GM12878 (cell line): ENCODE results near the gene SNAP23. TPM values are rescaled to one million over a fixed set of nuclear protein-coding genes. Genes with fewer than 3 reads are reported as not detected.

Experiments
- ASH2L ChIP-seq: fragments of 300-600, 200-600 bp; sonication (generic); IDR thresholded peaks from 2 replicates; pipeline ENCODE4 v1.6.1; 2017; ENCODE audit warnings: low read depth, mild to moderate bottlenecking, borderline replicate concordance
- BHLHE40 ChIP-seq, 2 experiments: fragments of 450-650 bp in 1 of 2; IDR thresholded peaks; 2 replicates each; pipeline ENCODE4 v1.6.1; 2011 to 2017; ENCODE audit warnings: low read depth in 2 of 2, borderline replicate concordance in 1 of 2, improper control_type of control experiment in 1 of 2, low read length in 1 of 2, mild to moderate bottlenecking in 1 of 2
- BRCA1 ChIP-seq: IDR thresholded peaks from 2 replicates; pipeline ENCODE4 v1.6.1; 2011; ENCODE audit warnings: low read depth, low read length, improper control_type of control experiment
- CEBPB ChIP-seq, 2 experiments: fragments of 150-350 bp in 1 of 2; IDR thresholded peaks; 2 replicates each; pipeline ENCODE4 v1.6.1; 2012 to 2014; ENCODE audit warnings: low read depth in 2 of 2, low read length in 2 of 2, borderline replicate concordance in 1 of 2, inconsistent platforms in 1 of 2
- CHD2 ChIP-seq: IDR thresholded peaks from 2 replicates; pipeline ENCODE4 v1.6.1; 2011; ENCODE audit warnings: low read depth, low read length, improper control_type of control experiment, borderline replicate concordance
- KDM1A ChIP-seq: fragments of 200-600 bp; sonication (generic); IDR thresholded peaks from 2 replicates; pipeline ENCODE4 v1.6.1; 2016; ENCODE audit warnings: borderline replicate concordance
- NFYB ChIP-seq: IDR thresholded peaks from 2 replicates; pipeline ENCODE4 v1.6.1; 2011; ENCODE audit warnings: low read depth, mild to moderate bottlenecking, low read length, improper control_type of control experiment, moderate library complexity; ENCODE audit not compliant: insufficient read depth
- NR2C2 ChIP-seq: IDR thresholded peaks from 2 replicates; pipeline ENCODE4 v1.6.1; 2011; ENCODE audit warnings: borderline replicate concordance, low read depth; ENCODE audit not compliant: control insufficient read depth, insufficient read length
- RB1 ChIP-seq: fragments of 450-650 bp; formaldehyde crosslinking; IDR thresholded peaks from 2 replicates; pipeline ENCODE4 v1.6.1; 2017; ENCODE audit warnings: mild to moderate bottlenecking, borderline replicate concordance
- RELA ChIP-seq: fragments of 450-650 bp; IDR thresholded peaks from 2 replicates; pipeline ENCODE4 v1.8.0; 2014; ENCODE audit warnings: borderline replicate concordance; ENCODE audit not compliant: partially characterized antibody
- RUNX3 ChIP-seq: IDR thresholded peaks from 2 replicates; pipeline ENCODE4 v1.6.1; 2012; ENCODE audit warnings: low read length, inconsistent platforms
- SIX5 ChIP-seq: IDR thresholded peaks from 2 replicates; pipeline ENCODE4 v1.6.1; 2011; ENCODE audit warnings: mild to moderate bottlenecking, low read depth, low read length, moderate library complexity; ENCODE audit not compliant: severe bottlenecking
- SRF ChIP-seq, 2 experiments: IDR thresholded peaks; 2 replicates each; pipeline ENCODE4 v1.6.1; 2011; ENCODE audit warnings: low read depth in 2 of 2, low read length in 2 of 2, mild to moderate bottlenecking in 1 of 2, moderate library complexity in 1 of 2
- ZNF24 ChIP-seq: fragments of 450-650 bp; IDR thresholded peaks from 2 replicates; pipeline ENCODE4 v1.6.1; 2017; ENCODE audit warnings: antibody characterized with exemption, mild to moderate bottlenecking
- ZNF622 ChIP-seq: fragments of 450-650 bp; IDR thresholded peaks from 2 replicates; pipeline ENCODE4 v1.6.1; 2017; ENCODE audit warnings: mild to moderate bottlenecking, inconsistent platforms
- ZSCAN29 ChIP-seq: fragments of 450-650 bp; IDR thresholded peaks from 2 replicates; pipeline ENCODE4 v1.6.1; 2017; ENCODE audit warnings: mild to moderate bottlenecking, moderate library complexity
- polyA plus RNA-seq, 11 experiments: library from polyadenylated mRNA; depleted of rRNA in 4 of 11; unstranded in 6 of 11; stranded (reverse) in 5 of 11; fragments of >200 nt; fragmentation: Nextera tagmentation in 4 of 11; fragmentation: Illumina TruSeq in 1 of 11; extraction: Ambion mirVana in 4 of 11; extraction: Trizol in 1 of 11; gene quantifications; 1 replicate in 1 of 11; 2 replicates in 10 of 11; pipeline versions ENCODE4 v1.2.1 to v1.2.3, GENCODE V29; 2011 to 2016; ENCODE audit warnings: inconsistent platforms in 2 of 11, missing spikeins in 2 of 11, low read depth in 1 of 11
- total RNA-seq, 4 experiments: library from RNA; depleted of rRNA in 3 of 4; stranded (reverse); fragments of >200 nt in 3 of 4; fragmentation: Illumina TruSeq in 1 of 4; extraction: Trizol in 1 of 4; gene quantifications; 2 replicates each; pipeline versions ENCODE4 v1.2.1 to v1.2.3, GENCODE V29; 2013 to 2021
- TF ChIP-seq, protein P1 (sequence below): fragments of 450-650 bp; formaldehyde crosslinking; IDR thresholded peaks from 2 replicates; pipeline ENCODE4 v1.4.0; 2022; ENCODE audit warnings: mild to moderate bottlenecking, moderate library complexity
- TF ChIP-seq, protein P2 (sequence below): IDR thresholded peaks from 2 replicates; pipeline ENCODE4 v1.6.1; 2011; ENCODE audit warnings: borderline replicate concordance, low read depth, mild to moderate bottlenecking, moderate library complexity, low read length; ENCODE audit not compliant: insufficient read depth, poor library complexity, severe bottlenecking
- TF ChIP-seq, protein P3 (sequence below): fragments of 450-650 bp; IDR thresholded peaks from 2 replicates; pipeline ENCODE4 v1.6.1; 2016; ENCODE audit warnings: mild to moderate bottlenecking
- TF ChIP-seq, protein P4 (sequence below): fragments of 450-650 bp; IDR thresholded peaks from 2 replicates; pipeline ENCODE4 v1.6.1; 2016; ENCODE audit warnings: mild to moderate bottlenecking

Gene SNAP23
- total and polyA plus RNA-seq, 10 of the 15 experiments (the other 5 are each of a cell fraction or from before 2014, with no cell fraction given), result 51.9 to 127 (median 74.6) TPM

DNA sequence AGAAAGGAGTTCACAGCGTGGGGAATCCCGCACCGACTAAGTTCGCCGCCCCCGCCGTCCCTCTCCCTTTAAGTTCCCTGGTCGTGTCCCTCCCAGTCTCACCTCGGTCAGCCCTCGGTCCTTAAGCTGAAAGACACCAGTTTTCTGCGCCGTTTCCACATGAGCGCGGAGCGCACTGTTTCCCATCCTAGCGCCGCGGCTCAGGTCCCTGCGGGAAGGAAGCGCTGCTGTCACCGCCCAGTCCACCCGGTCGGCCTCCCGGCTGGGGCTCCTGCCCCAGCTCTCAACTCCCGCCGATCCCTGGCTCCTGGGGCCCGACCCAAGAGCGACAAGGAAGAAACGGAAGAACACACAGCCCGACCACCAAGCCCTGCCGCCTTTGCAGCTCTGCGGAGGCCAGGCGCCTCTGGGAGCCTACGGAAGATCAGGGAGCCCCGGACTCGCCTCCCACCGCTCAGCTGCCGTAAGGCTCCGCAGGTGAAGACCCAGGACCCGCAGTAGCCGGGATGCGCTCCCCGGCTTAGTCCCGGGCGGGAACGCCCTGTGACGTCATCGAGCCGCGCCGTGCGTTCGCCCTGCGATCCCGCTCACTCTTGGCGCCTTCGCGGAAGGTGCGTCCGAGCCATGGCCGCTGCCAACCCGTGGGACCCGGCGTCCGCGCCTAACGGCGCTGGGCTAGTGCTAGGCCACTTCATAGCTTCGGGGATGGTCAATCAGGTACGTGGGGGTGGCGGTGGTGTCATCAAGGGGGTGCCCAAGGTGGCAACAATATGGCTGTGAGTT lies 53.0 kb downstream of the SNAP23 start, which contains the start of the genes HAUS2 and LRRC57 (continued):
- no peak for TF ChIP-seq CEBPB (IDR thresholded peaks at IDR 0.05; ENCODE audit: borderline replicate concordance in 1 of 2, low read depth in 2 of 2, low read length in 2 of 2)
- TF ChIP-seq BRCA1, result peak; percentile 58
- TF ChIP-seq ASH2L, result peak; percentile 97; the same call in 1 of the 2 replicates
- TF ChIP-seq, protein P1, sequence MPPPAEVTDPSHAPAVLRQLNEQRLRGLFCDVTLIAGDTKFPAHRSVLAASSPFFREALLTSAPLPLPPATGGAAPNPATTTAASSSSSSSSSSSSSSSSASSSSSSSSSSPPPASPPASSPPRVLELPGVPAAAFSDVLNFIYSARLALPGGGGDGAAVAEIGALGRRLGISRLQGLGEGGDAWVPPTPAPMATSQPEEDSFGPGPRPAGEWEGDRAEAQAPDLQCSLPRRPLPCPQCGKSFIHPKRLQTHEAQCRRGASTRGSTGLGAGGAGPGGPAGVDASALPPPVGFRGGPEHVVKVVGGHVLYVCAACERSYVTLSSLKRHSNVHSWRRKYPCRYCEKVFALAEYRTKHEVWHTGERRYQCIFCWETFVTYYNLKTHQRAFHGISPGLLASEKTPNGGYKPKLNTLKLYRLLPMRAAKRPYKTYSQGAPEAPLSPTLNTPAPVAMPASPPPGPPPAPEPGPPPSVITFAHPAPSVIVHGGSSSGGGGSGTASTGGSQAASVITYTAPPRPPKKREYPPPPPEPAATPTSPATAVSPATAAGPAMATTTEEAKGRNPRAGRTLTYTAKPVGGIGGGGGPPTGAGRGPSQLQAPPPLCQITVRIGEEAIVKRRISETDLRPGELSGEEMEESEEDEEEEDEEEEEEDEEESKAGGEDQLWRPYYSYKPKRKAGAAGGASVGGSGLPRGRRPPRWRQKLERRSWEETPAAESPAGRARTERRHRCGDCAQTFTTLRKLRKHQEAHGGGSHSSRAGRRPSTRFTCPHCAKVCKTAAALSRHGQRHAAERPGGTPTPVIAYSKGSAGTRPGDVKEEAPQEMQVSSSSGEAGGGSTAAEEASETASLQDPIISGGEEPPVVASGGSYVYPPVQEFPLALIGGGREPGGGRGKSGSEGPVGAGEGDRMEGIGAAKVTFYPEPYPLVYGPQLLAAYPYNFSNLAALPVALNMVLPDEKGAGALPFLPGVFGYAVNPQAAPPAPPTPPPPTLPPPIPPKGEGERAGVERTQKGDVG, result no peak; the same call in 1 of the 2 replicates
- peak in 1 of 2 experiments; percentile 70; a peak in 1 of 4 replicates for TF ChIP-seq BHLHE40 (IDR thresholded peaks at IDR 0.05; ENCODE audit: borderline replicate concordance in 1 of 2, low read depth in 2 of 2, low read length in 1 of 2)
- TF ChIP-seq, protein P2, sequence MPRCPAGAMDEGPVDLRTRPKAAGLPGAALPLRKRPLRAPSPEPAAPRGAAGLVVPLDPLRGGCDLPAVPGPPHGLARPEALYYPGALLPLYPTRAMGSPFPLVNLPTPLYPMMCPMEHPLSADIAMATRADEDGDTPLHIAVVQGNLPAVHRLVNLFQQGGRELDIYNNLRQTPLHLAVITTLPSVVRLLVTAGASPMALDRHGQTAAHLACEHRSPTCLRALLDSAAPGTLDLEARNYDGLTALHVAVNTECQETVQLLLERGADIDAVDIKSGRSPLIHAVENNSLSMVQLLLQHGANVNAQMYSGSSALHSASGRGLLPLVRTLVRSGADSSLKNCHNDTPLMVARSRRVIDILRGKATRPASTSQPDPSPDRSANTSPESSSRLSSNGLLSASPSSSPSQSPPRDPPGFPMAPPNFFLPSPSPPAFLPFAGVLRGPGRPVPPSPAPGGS, result no peak
- no peak for TF ChIP-seq KDM1A
- peak; percentile 80 for TF ChIP-seq RELA
- TF ChIP-seq ZSCAN29, result no peak
- peak; percentile 97 for TF ChIP-seq RB1
- TF ChIP-seq ZNF622, result no peak
- no peak for TF ChIP-seq NR2C2
- peak in 1 of 2 experiments; percentile 78; a peak in 1 of 4 replicates for TF ChIP-seq SRF (IDR thresholded peaks at IDR 0.05; ENCODE audit: low read depth in 2 of 2, low read length in 2 of 2)
- TF ChIP-seq SIX5, result no peak
- TF ChIP-seq CHD2, result peak; percentile 75
- TF ChIP-seq NFYB, result no peak
- TF ChIP-seq RUNX3, result peak; percentile 46; the same call in 1 of the 2 replicates
- TF ChIP-seq, protein P3, sequence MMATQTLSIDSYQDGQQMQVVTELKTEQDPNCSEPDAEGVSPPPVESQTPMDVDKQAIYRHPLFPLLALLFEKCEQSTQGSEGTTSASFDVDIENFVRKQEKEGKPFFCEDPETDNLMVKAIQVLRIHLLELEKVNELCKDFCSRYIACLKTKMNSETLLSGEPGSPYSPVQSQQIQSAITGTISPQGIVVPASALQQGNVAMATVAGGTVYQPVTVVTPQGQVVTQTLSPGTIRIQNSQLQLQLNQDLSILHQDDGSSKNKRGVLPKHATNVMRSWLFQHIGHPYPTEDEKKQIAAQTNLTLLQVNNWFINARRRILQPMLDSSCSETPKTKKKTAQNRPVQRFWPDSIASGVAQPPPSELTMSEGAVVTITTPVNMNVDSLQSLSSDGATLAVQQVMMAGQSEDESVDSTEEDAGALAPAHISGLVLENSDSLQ, result no peak
- TF ChIP-seq, protein P4, sequence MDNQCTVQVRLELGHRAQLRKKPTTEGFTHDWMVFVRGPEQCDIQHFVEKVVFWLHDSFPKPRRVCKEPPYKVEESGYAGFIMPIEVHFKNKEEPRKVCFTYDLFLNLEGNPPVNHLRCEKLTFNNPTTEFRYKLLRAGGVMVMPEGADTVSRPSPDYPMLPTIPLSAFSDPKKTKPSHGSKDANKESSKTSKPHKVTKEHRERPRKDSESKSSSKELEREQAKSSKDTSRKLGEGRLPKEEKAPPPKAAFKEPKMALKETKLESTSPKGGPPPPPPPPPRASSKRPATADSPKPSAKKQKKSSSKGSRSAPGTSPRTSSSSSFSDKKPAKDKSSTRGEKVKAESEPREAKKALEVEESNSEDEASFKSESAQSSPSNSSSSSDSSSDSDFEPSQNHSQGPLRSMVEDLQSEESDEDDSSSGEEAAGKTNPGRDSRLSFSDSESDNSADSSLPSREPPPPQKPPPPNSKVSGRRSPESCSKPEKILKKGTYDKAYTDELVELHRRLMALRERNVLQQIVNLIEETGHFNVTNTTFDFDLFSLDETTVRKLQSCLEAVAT, result 0 out of 2 replicates have a peak, but pooled peaks have one; percentile 15
- no peak for TF ChIP-seq ZNF24
